HL-60/S4 treated with phorbol 12-myristate 13-acetate at 8.2 ng/mL for 4 days and 3 days (cell line): Measurements from ENCODE around the gene B9D1.

Experiments
- in situ Hi-C: fragments of 300-500 bp; cut with MboI; formaldehyde crosslinking; loops from 2 replicates; pipeline ENCODE4 v1.15.0; 2022; ENCODE audit warnings: low sequenced_read_pairs

The B9D1 gene

GRCh38 chr17:19341641-19342610 is 20.6 kb downstream of the B9D1 start:
- in situ Hi-C loops, result no loop called here

DNA sequence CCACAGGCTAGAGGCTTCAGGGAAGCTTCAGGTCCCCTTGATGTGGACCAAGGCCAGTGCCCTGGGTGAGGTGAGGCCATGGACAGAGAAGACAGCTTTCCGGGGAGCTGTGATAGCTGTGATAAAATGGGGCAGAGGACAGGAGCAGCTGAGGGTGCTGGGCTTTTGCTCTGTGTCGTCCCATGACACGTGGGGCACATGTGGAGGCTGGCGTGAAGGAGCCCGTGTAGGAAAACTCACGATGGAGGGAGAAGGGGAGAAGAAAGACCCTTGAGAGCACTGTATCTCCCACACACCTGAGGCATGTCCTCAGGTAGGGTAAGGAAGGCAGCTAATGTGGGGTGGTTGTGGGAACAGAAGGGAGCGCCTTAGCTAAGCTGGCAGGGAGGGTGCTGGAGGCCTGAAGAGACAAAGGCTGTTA is 21.3 kb downstream of the B9D1 start:
- in situ Hi-C loops, result no loop called here

DNA sequence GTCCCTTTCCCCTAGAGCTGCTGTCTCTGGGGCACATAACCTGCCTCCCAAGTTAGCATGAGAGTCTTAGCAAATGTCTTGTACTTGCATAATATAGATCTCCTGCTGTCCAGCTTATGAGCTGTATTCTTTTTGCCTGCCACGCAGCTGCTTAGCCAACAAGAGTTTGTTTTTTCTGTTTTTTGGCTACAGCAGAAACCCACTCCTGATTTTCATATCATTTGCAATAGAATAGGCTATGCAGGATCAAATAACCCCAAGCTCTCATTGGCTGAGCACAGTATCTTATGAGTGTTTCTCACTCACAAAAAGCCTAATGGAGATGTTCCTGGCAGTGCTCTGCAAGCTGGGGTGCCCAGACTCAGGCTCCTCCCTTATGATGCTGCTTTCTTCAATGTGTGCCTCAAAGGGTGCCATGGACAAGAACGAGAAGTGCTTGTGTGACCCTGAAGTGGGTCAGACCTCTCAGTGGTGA is 23.1 kb downstream of the B9D1 start:
- in situ Hi-C loops, result no loop called here

DNA sequence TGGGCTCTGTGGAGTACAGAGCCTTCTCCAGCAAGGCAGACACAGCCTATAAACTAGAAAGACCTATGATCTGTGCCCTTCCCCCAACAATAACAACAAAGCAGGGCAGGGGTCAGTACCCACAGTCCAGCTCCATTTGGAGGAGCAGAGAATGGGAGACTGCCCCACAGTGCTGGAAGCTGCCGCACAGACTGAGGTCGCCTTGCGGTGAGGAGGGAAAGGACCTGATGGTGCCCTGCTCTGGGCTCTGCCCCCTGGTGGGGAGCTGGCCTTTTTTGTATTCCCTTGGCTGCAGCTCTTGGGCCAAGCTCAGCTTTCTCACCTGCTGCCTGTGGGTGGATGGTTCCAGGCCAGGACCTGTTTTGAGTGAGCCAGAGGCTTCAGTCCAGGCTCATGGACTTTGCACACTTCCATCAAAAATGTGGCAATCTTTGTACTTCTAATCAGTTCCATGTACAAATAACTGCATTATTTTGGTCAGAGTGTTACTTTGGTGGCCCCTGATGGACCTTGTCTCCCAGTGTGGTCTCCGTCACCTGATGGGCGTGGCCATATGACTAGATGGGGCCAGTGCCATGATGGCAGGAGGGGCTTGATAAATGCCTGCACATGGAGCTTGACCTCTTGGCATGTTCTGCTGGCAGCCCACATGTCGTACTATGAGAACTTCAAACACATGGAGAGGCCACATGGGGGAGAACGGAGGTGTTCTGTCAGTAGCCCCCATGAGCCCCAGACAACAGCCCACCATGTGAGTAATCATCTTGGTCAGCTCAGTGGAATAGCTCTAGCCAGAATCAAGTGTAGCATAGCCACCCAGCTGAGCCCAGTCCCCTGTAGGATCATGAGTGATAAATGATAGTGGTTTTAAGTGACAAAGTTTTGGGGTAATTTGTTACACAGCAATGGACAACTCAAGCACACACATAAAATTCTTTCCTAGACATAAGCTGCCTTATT is 24.2 kb downstream of the B9D1 start:
- in situ Hi-C loops, result no loop called here

DNA sequence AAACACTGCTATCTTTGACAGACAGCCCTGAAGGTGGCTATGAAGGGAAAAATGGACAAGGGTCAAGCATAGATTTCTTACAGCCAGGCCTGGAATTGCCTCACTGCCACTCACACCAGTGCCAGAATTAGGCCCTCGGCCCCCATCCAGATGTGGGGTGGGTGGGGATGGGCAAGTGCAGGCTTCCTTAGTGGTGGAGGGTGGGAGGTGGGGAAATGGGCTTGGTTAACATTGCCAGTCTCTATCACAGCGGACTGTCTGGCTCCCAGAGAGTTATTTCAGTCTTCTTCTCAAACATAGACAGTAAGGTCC is 24.9 kb downstream of the B9D1 start:
- in situ Hi-C loops, result no loop called here

DNA sequence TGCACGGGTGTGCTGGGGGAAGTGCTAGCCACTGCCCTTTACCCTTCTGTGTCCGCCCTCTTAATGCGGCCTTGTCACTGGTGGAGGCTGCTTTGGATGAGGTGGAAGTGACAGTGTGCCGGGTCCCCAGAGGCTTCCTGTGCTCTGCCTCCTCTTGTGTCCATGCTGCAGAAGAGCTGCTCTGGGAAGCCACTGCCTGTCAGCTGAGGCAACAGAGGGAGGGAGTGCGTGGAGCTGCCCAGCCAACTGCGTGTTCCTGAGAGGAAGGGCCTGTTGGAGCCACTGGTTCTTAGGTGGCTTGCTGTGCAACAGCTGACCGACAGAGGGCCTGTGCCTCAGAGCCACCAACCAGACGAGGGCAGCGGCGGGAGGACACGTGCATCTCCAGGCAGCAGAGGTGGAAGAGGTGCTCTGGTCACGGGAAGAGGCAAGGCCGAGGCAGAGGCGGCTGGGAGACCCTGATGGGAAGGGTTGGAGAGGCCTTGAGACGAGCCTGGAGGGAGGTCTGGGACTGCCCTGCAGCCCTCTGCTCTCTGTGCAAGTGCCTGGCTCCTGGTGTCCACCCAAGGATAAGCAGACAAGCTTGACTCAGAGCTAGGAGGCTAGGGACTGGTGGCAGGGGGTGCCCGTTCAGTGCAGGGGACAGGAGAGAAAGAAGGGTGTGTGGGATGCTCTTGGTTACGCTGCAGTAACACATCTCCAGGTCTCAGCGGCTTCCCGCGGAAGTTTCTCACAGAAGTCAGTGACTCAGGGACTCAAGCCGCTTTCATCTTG is 25.4 kb downstream of the B9D1 start:
- in situ Hi-C loops, result no loop called here

GRCh38 chr17:19335951-19336631 is 26.4 kb downstream of the B9D1 start:
- in situ Hi-C loops, result no loop called here

GRCh38 chr17:19334331-19334730 is 28.2 kb downstream of the B9D1 start:
- in situ Hi-C loops, result no loop called here

DNA sequence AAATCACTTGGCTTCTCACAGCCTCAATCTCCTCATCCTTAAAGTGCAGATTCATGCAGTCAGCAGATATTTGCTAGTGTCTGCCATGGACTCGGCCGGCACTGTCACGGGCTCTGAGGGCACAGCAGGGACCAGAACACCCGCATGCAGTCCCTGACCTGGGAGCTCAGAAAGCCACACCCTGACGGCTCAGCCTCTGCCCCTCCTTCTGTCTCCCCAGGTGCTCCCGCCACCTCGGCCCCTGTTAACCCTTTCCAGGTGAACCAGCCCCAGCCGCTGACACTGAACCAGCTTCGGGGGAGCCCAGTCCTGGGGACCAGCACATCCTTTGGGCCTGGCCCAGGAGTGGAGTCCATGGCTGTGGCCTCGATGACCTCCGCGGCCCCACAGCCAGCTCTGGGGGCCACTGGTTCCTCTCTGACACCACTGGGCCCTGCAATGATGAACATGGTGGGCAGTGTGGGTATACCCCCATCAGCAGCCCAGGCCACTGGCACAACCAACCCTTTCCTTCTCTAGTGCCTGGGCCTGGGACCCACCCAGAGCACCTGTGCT is 28.7 kb downstream of the B9D1 start:
- in situ Hi-C loops, result no loop called here

DNA sequence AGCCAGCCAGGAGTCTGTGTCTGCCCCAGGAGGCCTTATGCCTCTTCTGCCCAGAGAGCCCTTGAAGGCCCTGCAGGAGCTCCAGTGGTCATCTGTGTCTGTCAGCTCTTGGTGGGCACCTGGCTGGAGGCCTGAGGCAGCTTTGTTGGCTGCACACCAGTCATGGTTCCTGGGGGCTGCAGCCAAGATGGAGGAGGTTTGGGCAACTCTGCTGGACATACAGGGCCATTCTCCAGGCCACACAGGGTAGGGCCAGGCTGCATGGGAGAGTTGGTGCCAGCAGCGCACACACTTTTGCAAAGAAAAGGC is 29.4 kb downstream of the B9D1 start:
- in situ Hi-C loops, result no loop called here

DNA sequence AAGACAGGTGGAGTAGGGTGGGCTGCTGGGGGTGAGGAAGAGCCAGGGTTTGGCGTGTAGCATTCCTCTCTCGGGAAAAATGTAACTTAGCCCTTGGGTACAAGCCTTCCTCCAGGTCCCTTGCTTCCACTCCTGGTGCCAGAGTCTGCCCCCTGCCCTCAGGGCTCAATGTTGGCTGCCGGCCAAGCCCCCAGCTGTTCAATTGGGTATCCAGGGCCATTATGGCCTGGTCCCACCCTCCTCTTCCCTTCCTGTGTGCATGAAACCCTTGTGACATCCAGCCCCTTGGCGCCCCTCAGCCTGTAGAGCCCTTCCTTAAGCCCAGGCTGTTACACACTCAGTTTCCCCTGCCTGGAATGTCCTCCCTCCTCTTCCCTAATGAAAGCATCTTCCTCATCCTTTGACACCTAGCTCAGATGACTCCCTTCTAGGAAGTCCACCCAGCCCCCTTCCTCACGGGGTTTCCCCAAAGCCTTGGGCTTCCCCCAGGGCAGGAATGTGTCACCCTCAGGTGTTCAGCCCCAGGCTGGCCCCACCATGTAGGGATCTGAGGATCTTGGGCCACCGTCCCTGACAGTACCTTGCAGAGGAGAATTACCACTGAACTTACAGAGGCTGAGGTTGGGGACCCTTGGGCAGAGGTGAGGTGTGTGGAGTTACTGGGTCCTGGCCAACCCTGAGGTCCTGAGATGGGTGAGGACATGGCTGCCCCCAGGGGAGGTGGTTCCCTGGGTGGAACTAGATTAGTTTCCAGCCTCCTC is 30.0 kb downstream of the B9D1 start:
- in situ Hi-C loops, result no loop called here

GRCh38 chr17:19331543-19332245 is 30.8 kb downstream of the B9D1 start:
- in situ Hi-C loops, result no loop called here

DNA sequence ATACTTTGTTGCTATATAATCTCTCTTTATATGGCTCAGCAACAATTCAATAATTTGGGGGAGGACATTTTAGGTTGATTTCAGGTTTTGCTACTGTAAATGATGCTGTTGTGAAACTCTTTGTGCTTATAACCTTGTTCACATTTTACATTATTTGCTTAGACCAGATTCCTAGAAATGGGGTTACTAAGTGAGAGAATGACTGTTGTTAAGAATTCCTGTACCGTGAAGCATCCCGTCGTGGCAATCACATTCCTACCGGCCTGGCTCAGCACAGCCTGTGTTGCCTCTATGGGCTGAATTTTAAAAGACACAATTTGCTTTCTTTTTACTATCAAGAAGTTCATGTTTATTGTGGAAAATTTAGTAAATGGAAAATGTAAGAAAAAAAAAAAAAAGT is 31.4 kb downstream of the B9D1 start:
- in situ Hi-C loops, result no loop called here

- in situ Hi-C loops, result no loop called here
Measured at GRCh38 chr17:19330271-19330670, 32.3 kb downstream of the B9D1 start.

- in situ Hi-C loops, result no loop called here
Measured at GRCh38 chr17:19329839-19330238, 32.7 kb downstream of the B9D1 start.

GRCh38 chr17:19329136-19329535 is 33.4 kb downstream of the B9D1 start:
- in situ Hi-C loops, result no loop called here

GRCh38 chr17:19328441-19329061 is 34.0 kb downstream of the B9D1 start:
- in situ Hi-C loops, result no loop called here

- in situ Hi-C loops, result no loop called here
Measured at GRCh38 chr17:19327031-19327783, 35.3 kb downstream of the B9D1 start.
